Measurements from ENCODE around the gene WASL. TPM values are rescaled to one million over a fixed set of nuclear protein-coding genes. Genes with fewer than 3 reads are reported as not detected.
"Not testable (repeated sequence)": the region's sequence is repeated elsewhere in the genome, so short reads cannot be mapped to it uniquely, and the experiment has no call there.

WASL gene
- total RNA-seq = 24.3 TPM

- peak; percentile 89 for DNase-seq
These were observed at the start of gene WASL for GRCh38 chr7:123748734-123749536. Gene WASL, minus strand, starts transcription at chr7:123749003. Its CDS starts 269 bp downstream, at chr7:123748734.

GRCh38 chr7:123797673-123798531 is 49.1 kb upstream of the WASL start:
- no peak for DNase-seq

GRCh38 chr7:123796568-123796967 is 47.8 kb upstream of the WASL start:
- no peak for DNase-seq

GRCh38 chr7:123795917-123796316 is 47.1 kb upstream of the WASL start:
- DNase-seq = no peak

- not testable (repeated sequence) for DNase-seq
These were observed 46.3 kb upstream of the WASL start for GRCh38 chr7:123795116-123795515.

- no peak for DNase-seq
These were observed 43.7 kb upstream of the WASL start for GRCh38 chr7:123792547-123792946.

- DNase-seq = no peak
These were observed 42.2 kb upstream of the WASL start for GRCh38 chr7:123791001-123791400.

- no peak for DNase-seq
These were observed 41.0 kb upstream of the WASL start for GRCh38 chr7:123789817-123790216.

- DNase-seq = no peak
These were observed 40.5 kb upstream of the WASL start for GRCh38 chr7:123789206-123789784.

GRCh38 chr7:123788584-123788983 is 39.8 kb upstream of the WASL start:
- no peak for DNase-seq

- DNase-seq = no peak
These were observed 38.6 kb upstream of the WASL start for GRCh38 chr7:123787220-123788007.

- DNase-seq = no peak
These were observed 35.5 kb upstream of the WASL start for GRCh38 chr7:123784263-123784662.

GRCh38 chr7:123783820-123784219 is 35.0 kb upstream of the WASL start:
- DNase-seq = no peak

- DNase-seq = no peak
These were observed 33.4 kb upstream of the WASL start for GRCh38 chr7:123782071-123782798.

- not testable (repeated sequence) for DNase-seq
These were observed 31.7 kb upstream of the WASL start for GRCh38 chr7:123780472-123780871.

- no peak for DNase-seq
These were observed 25.7 kb upstream of the WASL start for GRCh38 chr7:123774496-123774895.

- no peak for DNase-seq
These were observed 24.7 kb upstream of the WASL start for GRCh38 chr7:123773481-123773880.

- DNase-seq = no peak
These were observed 23.8 kb upstream of the WASL start for GRCh38 chr7:123772652-123773051.

GRCh38 chr7:123771846-123772245 is 23.0 kb upstream of the WASL start:
- no peak for DNase-seq

- DNase-seq = no peak
These were observed 22.5 kb upstream of the WASL start for GRCh38 chr7:123771256-123771655.

- no peak for DNase-seq
These were observed 21.6 kb upstream of the WASL start for GRCh38 chr7:123770378-123770777.

GRCh38 chr7:123769371-123769770 is 20.6 kb upstream of the WASL start:
- DNase-seq = no peak
